Renal cortex interstitium (tissue), 11 donors: ENCODE results near the gene EIF5. TPM values are rescaled to one million over a fixed set of nuclear protein-coding genes. Genes with fewer than 3 reads are reported as not detected.

Experiments used
- DNase-seq, 11 donors: peaks; one replicate each; pipeline ENCODE4 v3.0.0-alpha.2; 2013; ENCODE audit warnings: low read depth in 9 of 11, low spot score in 4 of 11; ENCODE audit errors: extremely low read depth in 1 of 11
- polyA plus RNA-seq, 3 donors: library from polyadenylated mRNA; unstranded; fragments of 120-200 nt; gene quantifications; one replicate each; pipeline ENCODE4 v1.2.1, GENCODE V29; 2013; ENCODE audit not compliant: insufficient read length in 3 of 3

EIF5 gene
- polyA plus RNA-seq, 3 donors = 224 to 256 (median 247) TPM

DNA sequence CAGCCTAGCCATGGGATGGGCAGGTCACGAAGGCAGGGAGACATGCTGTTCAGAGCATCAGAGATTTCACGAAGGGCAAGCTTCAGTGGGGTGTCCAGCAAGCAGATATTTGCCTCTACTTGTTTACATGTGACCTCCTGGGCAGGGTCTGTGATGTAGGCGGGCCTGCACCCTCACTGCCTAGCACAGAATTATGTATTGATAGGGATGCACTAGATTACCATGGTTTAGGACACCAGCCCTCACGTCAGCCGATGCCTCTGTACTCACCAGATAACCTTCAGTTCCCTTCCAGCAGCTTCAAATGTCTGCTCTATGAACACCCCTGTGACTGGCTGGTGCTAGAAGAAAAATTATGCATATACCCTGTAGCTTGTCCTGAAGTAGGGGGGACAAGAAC lies 5.1 kb upstream of the EIF5 start:
- no peak for DNase-seq

DNA sequence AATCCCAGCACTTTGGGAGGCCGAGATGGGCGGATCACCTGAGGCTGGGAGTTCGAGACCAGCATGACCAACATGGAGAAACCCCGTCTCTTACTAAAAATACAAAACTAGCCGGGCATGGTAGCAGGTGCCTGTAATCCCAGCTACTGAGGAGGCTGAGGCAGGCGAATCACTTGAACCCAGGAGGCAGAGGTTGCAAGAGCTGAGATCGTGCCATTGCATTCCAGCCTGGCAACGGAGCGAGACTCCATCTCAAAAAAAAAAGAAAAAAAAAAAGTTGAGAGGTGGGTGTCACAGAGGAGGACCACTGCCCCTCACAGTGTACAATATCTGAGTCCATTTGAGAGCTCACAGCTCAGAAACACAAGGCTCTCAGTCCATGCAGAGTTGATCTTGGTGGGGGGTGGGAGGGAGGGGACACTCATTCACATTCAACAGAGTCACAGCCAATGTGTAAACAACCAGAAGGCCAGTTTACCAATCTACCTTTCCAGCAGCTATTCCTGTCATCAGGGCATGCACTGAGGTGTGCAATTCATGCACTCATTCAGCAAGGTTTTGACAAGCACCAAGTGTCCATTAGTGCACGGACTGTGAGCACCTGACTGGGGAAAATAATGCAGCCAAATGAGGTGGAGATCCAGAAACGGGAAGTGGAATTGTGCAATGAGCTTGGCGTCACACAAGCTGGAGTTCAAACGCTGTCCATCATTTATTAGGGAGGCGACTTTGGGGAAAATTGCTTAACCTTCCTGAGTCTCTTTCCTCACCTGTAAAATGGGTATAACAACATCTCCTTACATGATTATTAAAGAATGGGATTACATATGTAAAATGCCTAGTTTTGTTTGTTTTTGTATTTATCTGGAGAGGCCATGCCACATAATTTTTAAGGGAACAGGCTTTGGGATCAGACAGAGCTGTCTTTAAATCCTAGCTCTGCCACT lies 4.4 kb upstream of the EIF5 start:
- peak in 4 of 11 donors; percentile 26 to 57 (median 39) for DNase-seq

- DNase-seq = no peak
These were observed 3.5 kb upstream of the EIF5 start for GRCh38 chr14:103330536-103330935.

GRCh38 chr14:103332143-103332919 lies 1.7 kb upstream of the EIF5 start:
- no peak for DNase-seq

DNA sequence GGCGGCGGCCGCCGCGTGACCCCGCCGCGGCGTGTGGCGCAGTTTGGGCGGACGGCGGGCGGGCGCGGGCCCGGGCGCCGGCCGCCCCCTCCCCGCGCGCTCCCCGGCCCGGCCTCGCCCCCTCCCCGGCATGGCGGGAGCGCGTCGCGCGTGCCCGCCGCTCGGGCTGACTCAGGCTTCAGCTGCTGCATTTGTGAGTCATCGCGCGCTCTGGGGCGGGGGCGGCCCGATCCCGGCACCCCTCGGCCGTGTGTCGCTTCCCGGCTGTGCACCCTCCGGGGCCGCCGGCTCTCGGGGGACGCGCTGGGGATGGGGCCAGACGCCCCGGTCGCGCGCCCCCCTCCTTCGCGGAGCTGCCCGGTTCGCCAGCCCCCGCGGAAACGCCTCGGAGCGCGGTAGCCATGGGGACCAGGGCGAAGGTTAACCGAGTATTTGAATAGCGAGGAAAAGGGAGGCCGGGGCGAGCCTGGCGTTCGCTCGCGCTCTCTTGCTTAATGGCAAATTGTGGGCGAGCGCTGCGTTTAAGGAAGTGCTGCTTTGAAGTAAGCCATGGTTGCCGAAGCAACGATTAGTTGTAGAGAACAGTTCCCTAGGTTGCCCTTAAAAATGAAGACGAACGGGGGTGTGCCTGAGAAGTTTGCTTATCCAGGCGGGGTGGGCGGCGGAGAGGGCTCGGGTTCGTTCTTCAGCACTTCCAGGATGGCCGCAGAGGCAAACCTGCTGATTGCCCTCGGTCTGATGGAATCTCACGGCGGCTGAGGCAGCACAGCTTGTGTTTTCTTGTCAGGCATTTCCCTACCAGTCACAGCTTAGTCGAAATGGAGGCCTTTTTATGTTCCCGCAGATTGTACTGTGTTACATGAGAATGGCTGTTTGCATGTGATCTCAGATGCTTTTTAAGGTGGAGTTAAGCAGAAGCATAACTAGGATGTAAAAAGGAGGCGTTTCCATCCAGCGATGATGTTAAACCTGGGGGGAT lies 896 bp downstream of the EIF5 start:
- peak in 10 of 11 donors; percentile 30 to 68 (median 51) for DNase-seq

DNA sequence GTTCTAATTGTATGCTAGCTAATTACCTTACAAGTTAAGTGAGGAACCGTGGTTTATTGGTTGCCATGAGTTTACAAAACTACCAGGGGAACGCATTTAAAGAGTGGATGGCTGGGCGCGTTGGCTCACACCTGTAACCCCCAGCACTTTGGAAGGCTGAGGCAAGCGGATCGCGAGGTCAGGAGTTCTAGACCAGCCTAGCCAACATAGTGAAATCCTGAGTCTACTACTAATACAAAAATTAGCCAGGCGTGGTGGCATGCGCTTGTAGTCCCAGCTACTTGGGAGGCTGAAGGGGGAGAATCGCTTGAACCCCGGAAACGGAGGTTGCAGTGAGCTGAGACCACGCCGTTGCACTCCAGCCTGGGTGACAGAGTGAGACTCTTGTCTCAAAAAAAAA lies 2.2 kb downstream of the EIF5 start:
- DNase-seq = no peak

GRCh38 chr14:103337794-103338193 lies 3.8 kb downstream of the EIF5 start:
- no peak for DNase-seq

GRCh38 chr14:103339561-103339960 lies 5.5 kb downstream of the EIF5 start:
- DNase-seq = no peak

- DNase-seq = no peak
These were observed 6.6 kb downstream of the EIF5 start for GRCh38 chr14:103340480-103341212.

GRCh38 chr14:103341250-103342129 lies 7.5 kb downstream of the EIF5 start:
- no peak for DNase-seq

GRCh38 chr14:103343164-103343879 lies 9.3 kb downstream of the EIF5 start:
- no peak for DNase-seq

DNA sequence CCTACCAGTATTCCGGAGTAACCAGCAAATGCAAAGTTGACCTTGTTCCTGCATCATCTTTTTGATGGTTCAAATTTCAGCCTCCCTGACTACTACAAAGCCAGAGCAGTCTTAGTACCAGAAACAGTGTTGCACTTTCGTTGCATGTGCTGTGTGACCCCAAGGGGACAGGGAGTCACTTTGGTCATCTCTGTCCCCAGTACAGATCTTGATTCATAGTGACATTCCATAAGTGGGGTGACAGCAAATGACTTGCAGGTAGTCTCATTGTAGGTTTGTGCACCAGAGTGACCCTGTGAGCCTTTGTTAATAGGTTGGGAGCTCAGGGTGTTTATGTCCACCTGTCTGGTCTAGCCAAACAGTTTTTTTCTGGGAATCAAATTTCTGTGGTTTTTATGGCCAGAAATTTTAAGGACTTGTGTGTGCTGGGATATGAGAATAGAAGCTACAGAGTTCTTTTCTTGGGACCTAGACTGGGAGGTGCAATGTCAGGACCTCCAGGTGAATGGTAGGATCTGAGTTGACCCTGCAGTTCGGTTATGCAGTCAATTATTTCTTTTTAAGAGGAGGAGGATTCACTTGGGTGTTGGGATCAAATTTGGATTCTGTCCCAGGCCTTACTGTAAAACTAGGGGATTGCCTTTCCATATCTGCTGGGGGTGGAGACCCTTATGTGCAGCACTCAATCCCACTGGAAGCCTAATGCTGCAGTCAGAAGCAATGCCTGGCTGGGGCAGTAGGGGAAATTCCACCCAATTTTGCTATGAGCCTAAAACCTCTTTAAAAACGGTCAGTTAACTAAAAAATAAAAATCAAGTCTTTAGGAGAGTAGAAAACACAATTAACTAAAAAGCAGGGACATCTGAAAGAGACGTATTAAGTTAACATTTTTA lies 10.1 kb downstream of the EIF5 start:
- no peak for DNase-seq

DNA sequence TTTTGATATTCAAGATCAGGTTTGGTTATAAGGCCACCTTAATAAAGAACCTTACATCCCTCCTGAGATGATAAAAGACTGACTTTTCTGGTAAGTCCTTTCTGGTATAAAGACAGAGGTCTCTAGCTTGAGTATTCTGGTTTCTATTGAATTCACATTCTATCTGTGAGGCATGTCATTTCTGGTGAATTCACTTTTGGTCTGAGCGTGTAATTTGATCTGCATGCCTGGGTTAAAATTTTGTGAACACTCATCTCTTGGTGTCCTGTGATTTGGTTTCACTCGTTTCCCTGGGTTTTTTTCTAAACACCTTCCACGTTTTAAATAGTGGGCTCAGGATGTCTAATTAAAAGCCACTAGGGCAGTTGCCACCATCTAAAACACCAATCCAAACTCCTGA lies 12.2 kb downstream of the EIF5 start:
- no peak for DNase-seq

DNA sequence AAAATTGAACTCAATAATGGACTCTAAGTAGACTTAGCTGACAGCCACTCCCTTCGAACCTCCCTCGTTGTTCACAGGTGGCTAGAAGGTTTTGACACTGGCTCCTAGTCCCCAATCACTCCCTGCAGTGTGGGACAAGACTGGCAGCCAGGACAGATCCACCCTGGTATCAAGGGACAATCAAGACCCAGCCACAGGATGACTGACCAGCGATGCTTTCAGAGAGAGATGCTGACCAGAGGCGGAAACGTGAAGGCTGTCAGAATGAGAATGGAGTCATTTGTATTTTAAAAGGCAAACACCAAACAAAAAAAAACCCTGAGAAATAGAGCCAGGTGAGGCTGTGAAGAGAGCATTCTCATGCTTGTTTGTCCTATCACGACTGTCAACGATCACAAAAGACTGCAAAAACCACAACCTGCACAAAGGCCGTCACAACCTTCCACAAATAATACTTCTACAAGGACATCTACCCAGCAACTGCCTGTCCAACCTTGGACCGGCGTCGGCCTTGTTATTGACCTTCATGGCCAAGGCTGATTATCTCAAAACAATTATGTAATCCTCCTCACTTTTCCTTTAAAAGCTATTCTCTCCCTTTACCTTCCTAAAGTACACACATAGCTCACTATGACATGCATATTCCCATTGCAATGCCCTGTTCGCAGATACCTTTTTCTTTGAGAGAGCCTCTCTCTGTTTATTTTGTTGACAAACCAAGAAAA lies 13.2 kb downstream of the EIF5 start:
- no peak for DNase-seq

DNA sequence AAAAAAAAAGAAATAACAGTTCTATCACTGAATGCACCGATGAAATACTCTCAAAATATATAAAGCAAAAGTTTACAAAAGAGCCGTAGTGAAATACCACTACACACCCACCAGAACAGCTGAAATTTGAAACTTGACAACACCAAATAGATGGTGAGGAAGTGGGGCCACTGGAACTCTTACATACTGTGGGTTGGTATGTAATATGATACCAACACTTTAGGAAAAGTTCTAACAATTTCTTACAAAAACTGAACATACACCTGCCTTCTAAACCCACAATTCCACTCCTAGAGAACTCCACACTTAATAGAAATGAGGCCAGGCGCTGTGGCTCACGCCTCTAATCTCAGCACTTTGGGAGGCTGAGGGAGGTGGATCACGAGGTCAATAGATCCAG lies 14.1 kb downstream of the EIF5 start:
- DNase-seq = no peak
